Transverse colon (tissue), 4 donors: ENCODE measurements around the gene BAMBI. TPM values are rescaled to one million over a fixed set of nuclear protein-coding genes. Genes with fewer than 3 reads are reported as not detected.
"Not testable (repeated sequence)": the region's sequence is repeated elsewhere in the genome, so short reads cannot be mapped to it uniquely, and the experiment has no call there.

ENCODE experiments used
- DNase-seq: peaks from one replicate; pipeline ENCODE4 v3.0.0-alpha.2; 2019
- H3K27ac ChIP-seq, 4 donors: fragments of 200-600 bp; sonication (generic); 2 replicates each; pipeline ENCODE4 v1.5.1; 2016 to 2018; ENCODE audit warnings: inconsistent platforms in 4 of 4
- H3K27me3 ChIP-seq: fragments of 200-600 bp; sonication (generic); 2 replicates; pipeline ENCODE4 v1.5.1; 2017; ENCODE audit warnings: inconsistent platforms
- H3K36me3 ChIP-seq, 4 donors: fragments of 200-600 bp; sonication (generic); 2 replicates each; pipeline ENCODE4 v1.5.1; 2017 to 2019; ENCODE audit warnings: inconsistent platforms in 4 of 4
- H3K4me1 ChIP-seq, 4 donors: fragments of 200-600 bp; sonication (generic); 2 replicates each; pipeline ENCODE4 v1.5.1; 2017 to 2020; ENCODE audit warnings: inconsistent platforms in 4 of 4
- H3K4me3 ChIP-seq, 4 donors: fragments of 200-600 bp; sonication (generic); 1 replicate in 1 of 4; 2 replicates in 3 of 4; pipeline versions ENCODE4 v1.5.1 to v1.6.1; 2017 to 2019; ENCODE audit warnings: inconsistent platforms in 4 of 4
- H3K9me3 ChIP-seq, 2 donors: fragments of 200-600 bp; sonication (generic); 2 replicates each; pipeline ENCODE4 v1.5.1; 2017 to 2019; ENCODE audit warnings: inconsistent platforms in 2 of 2
- CTCF ChIP-seq, 5 experiments: fragments of 200-600 bp in 3 of 5; fragments of 450-650 bp in 2 of 5; sonication (generic) in 3 of 5; IDR thresholded peaks; 1 replicate in 2 of 5; 2 replicates in 3 of 5; pipeline ENCODE4 v1.5.1; 2016 to 2017; ENCODE audit warnings: antibody characterized with exemption in 5 of 5, inconsistent platforms in 3 of 5, mild to moderate bottlenecking in 2 of 5, moderate library complexity in 1 of 5
- EP300 ChIP-seq: sonication (generic); formaldehyde crosslinking; IDR thresholded peaks from one replicate; pipeline ENCODE4 v1.6.1; 2017; ENCODE audit warnings: antibody characterized with exemption, low read depth
- POLR2A ChIP-seq: fragments of 450-650 bp; IDR thresholded peaks from one replicate; pipeline ENCODE4 v1.6.1; 2016; ENCODE audit warnings: antibody characterized with exemption, mild to moderate bottlenecking, moderate library complexity
- POLR2AphosphoS5 ChIP-seq, 3 donors: sonication (generic); formaldehyde crosslinking; IDR thresholded peaks; one replicate each; pipeline ENCODE4 v1.6.1; 2016; ENCODE audit warnings: antibody characterized with exemption in 3 of 3
- WGBS, 2 donors: methylation state at CpG; one replicate each; pipeline ENCODE4 v1.1.5; 2018; ENCODE audit warnings: low coverage in 1 of 2; 5-methylcytosine and 5-hydroxymethylcytosine counted together
- in situ Hi-C, 4 donors: fragments of 200-750 bp; cut with MboI; loops; one replicate each; pipeline versions ENCODE4 v1.15.0 to v1.15.1; 2017; ENCODE audit warnings: low sequenced_read_pairs in 3 of 4, low pct_ligation_motif_present in 1 of 4, low pct_unique_long_range_greater_than_20kb in 1 of 4
- intact Hi-C: fragments of 100-400 bp; cut with DNase I; formaldehyde crosslinking; loops from one replicate; pipeline ENCODE4 v1.15.1; 2023; ENCODE audit warnings: low total_unique reads
- total RNA-seq, 4 donors: library from RNA; depleted of rRNA; stranded (reverse); fragments of >200 nt; gene quantifications; one replicate each; pipeline ENCODE4 v1.1.0, GENCODE V29; 2016

BAMBI gene
- total RNA-seq, 4 donors from 2014 or later, result 1.00 to 3.7 (median 1.2) TPM; not detected in 1

DNA sequence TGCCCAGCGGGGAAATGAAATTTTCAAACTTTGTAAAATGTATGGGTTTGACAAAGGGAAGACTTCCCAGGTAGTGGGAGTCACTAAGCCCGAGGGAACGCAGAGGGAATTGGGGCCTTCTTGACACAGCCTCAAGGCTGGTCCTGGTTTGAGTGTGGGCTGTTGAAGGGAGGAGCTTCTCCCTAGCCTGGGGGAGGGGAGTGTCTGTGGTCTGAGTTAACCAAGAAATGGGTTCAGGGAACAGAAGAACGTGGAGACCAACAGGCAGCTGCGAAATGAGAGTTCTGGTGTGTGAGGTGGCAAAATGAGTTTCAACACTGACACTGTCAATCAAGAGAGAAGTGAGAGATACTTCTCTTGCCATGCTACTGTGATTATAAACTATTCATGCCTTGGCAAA, 32.7 kb upstream of the BAMBI start:
- no peaks in the 10 kb centered on the region for H3K4me1 ChIP-seq
- no peak overlapping the region for H3K4me3 ChIP-seq
- H3K36me3 ChIP-seq, result no peaks in the 10 kb centered on the region
- WGBS, 2 donors, result 64 to 71% methylated on average over 2 to 5 of the region's 5 CpGs
- H3K9me3 ChIP-seq, result peaks cover 0 to 3% of the 10 kb centered on the region in 2 donors
- no peak for DNase-seq
- in situ Hi-C loops, result loop anchor here in 1 of 4 donors (25.0 kb wide), 1 partner anchor 668 kb away; no protein-coding TSS in a partner anchor
- no peaks in the 10 kb centered on the region for H3K27me3 ChIP-seq
- TF ChIP-seq POLR2A (no peak), CTCF (IDR thresholded peaks at IDR 0.05) (no peak), EP300 (no peak), POLR2AphosphoS5 (IDR thresholded peaks at IDR 0.05) (no peak)
- no peak overlapping the region for H3K27ac ChIP-seq
- intact Hi-C loops, result no loop called here

DNA sequence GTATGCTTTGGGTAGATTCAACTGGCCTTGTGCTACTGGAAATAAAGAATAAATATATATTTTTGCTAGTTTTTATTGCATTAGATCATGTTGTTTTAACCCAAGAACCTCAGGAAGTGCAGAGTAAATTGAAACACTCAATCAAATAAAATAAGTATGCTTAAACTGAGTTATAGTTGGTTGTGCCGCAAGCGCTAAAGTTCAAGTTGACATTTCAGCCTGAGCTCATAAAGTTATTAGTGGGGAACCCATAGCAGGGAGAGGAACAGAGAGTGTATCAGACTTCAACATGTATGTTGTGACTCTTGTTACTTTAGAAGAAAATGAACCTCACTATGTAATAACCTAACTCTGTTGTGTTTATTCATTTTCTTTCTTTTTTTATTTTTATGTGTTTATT, 25.2 kb upstream of the BAMBI start:
- intact Hi-C loops, result no loop called here
- no peak overlapping the region for H3K27ac ChIP-seq
- no peak for DNase-seq

DNA sequence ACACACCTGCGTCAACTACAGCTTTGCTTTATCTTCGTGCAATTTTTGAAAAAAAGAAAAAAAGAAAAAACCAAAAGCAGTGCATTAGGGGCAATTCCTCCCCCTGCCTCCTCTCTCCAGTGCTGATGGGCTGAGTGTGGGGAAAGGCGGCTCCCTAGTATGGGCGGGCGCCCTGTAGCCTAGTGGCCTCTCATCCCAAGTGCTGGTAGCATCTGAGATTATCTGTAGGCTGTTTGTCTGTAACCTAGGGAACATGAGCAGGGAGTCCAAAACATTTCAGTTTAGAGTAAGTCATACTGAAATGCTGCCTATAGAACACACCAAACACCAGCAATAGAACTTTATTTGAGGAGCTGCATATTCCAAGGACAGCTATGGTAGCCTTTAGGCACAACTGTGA, 24.6 kb upstream of the BAMBI start:
- in situ Hi-C loops, result loop anchor here in 1 of 4 donors (25.0 kb wide), 1 partner anchor 485 kb away; no protein-coding TSS in a partner anchor
- intact Hi-C loops, result no loop called here
- no peak overlapping the region for H3K4me3 ChIP-seq
- no peak for DNase-seq
- WGBS, 2 donors, result 88 to 92% methylated on average over 5 of the region's 5 CpGs
- H3K36me3 ChIP-seq, result no peaks in the 10 kb centered on the region
- H3K4me1 ChIP-seq, result peaks cover 0 to 7% (median 0%) of the 10 kb centered on the region in 4 donors
- H3K27ac ChIP-seq, result no peak overlapping the region
- TF ChIP-seq POLR2AphosphoS5 (IDR thresholded peaks at IDR 0.05) (no peak), CTCF (IDR thresholded peaks at IDR 0.05) (no peak), EP300 (no peak), POLR2A (no peak)
- peaks cover 0 to 3% of the 10 kb centered on the region in 2 donors for H3K9me3 ChIP-seq
- H3K27me3 ChIP-seq, result no peaks in the 10 kb centered on the region

More for the DNA sequence above, 25.2 kb upstream of the BAMBI start:
- TF ChIP-seq CTCF (IDR thresholded peaks at IDR 0.05), result no peak
- TF ChIP-seq EP300, result no peak
- TF ChIP-seq POLR2AphosphoS5 (IDR thresholded peaks at IDR 0.05), result no peak
- TF ChIP-seq POLR2A, result no peak
- 36 to 86% methylated on average over 2 of the region's 2 CpGs for WGBS, 2 donors
- in situ Hi-C loops, result loop anchor here in 1 of 4 donors (25.0 kb wide), 1 partner anchor 485 kb away; no protein-coding TSS in a partner anchor
- peaks cover 0 to 3% of the 10 kb centered on the region in 2 donors for H3K9me3 ChIP-seq
- no peaks in the 10 kb centered on the region for H3K36me3 ChIP-seq
- H3K4me3 ChIP-seq, result no peak overlapping the region
- H3K27me3 ChIP-seq, result no peaks in the 10 kb centered on the region
- H3K4me1 ChIP-seq, result peaks cover 0 to 7% (median 0%) of the 10 kb centered on the region in 4 donors

DNA sequence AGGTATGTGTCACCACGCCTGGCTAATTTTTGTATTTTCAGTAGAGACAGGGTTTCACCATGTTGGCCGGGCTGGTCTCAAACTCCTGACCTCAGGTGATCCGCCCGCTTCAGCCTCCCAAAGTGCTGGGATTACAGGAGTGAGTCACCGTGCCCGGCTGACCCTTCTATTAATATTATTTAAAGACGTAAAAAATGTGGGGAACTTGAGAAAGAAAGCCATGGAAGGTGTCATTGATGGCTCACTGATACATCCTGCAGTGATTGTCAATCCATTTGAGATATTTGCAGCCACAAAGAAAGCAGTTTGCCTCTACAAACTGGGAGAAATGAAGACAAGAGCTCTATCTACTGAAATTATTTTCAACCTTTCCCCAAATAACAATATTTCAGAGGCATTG, 18.5 kb upstream of the BAMBI start:
- intact Hi-C loops, H3K9me3 ChIP-seq, H3K36me3 ChIP-seq, H3K4me3 ChIP-seq, DNase-seq, H3K27me3 ChIP-seq, H3K27ac ChIP-seq, H3K4me1 ChIP-seq: not testable (repeated sequence)
- WGBS, 2 donors, result 33 to 83% methylated on average over 1 to 7 of the region's 7 CpGs
- in situ Hi-C loops, result loop anchor here in 1 of 4 donors (25.0 kb wide), 1 partner anchor 478 kb away; no protein-coding TSS in a partner anchor

DNA sequence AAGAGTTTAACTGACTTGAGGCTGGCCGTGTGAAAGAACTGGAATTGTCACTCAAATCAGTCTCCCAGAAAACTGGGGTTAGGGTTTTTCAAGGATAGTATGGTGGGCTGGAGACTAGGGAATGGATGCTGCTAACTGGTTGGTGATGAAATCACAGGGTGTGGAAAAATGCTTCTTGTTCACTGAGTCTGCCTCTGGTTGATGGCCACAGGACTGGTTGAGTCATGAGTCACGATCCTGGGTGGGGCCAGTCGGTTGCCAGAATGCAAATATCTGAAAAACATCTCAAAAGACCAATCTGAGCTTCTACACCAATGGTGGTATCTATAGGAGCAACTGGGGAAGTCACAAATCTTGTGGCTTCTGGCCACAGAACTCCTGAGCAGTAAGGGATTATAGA, 16.3 kb upstream of the BAMBI start:
- Histone ChIP-seq H3K27me3 (peaks cover 9% of the 10 kb centered on the region), H3K36me3 (no peaks in the 10 kb centered on the region), H3K27ac (no peak overlapping the region), H3K9me3 (no peaks in the 10 kb centered on the region), H3K4me3 (no peak overlapping the region), H3K4me1 (peaks cover 0 to 7% (median 2%) of the 10 kb centered on the region in 4 donors)
- DNase-seq, result no peak
- WGBS, 2 donors, result 7 to 53% methylated on average over 2 to 3 of the region's 3 CpGs
- intact Hi-C loops (loop anchor here (5.0 kb wide), 1 partner anchor 646 kb away; no protein-coding TSS in a partner anchor), in situ Hi-C loops (loop anchor here (10.0 to 25.0 kb wide), 3 partner anchors 324 to 644 kb away; no protein-coding TSS in a partner anchor)
- no peak for TF ChIP-seq CTCF (IDR thresholded peaks at IDR 0.05)
- TF ChIP-seq EP300, result no peak
- TF ChIP-seq POLR2AphosphoS5 (IDR thresholded peaks at IDR 0.05), result no peak
- TF ChIP-seq POLR2A, result no peak
